Measurements from ENCODE around the gene RHBDL2.

Gene RHBDL2

DNA sequence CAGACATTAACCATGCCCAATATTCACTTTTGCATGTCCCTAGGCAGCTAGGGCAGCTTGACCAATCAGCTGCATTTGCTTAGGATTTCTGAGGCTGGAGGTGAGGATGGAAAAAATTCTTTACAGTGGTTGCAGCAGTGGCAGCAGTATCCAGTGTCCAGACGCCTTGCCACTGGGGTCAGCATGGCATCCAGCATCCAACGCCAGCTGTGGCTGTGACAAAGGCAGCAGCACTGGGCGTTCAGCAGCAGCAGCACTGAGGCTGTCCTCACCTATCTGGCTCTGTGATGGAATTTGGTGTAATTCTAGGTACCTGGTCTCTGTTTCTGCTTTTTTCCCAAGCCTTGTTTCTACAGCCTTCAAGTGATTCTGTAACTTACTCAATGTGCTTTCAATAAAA is 15.5 kb downstream of the RHBDL2 start:
- H3K4me3 ChIP-seq = no peak overlapping the region
- no peaks in the 10 kb centered on the region for H3K9me3 ChIP-seq
- intact Hi-C loops (cut with DNase I; ENCODE audit: low total_unique reads) = no loop called here
- H3K27ac ChIP-seq = no peak overlapping the region
- TF ChIP-seq, protein P1, sequence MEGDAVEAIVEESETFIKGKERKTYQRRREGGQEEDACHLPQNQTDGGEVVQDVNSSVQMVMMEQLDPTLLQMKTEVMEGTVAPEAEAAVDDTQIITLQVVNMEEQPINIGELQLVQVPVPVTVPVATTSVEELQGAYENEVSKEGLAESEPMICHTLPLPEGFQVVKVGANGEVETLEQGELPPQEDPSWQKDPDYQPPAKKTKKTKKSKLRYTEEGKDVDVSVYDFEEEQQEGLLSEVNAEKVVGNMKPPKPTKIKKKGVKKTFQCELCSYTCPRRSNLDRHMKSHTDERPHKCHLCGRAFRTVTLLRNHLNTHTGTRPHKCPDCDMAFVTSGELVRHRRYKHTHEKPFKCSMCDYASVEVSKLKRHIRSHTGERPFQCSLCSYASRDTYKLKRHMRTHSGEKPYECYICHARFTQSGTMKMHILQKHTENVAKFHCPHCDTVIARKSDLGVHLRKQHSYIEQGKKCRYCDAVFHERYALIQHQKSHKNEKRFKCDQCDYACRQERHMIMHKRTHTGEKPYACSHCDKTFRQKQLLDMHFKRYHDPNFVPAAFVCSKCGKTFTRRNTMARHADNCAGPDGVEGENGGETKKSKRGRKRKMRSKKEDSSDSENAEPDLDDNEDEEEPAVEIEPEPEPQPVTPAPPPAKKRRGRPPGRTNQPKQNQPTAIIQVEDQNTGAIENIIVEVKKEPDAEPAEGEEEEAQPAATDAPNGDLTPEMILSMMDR (IDR thresholded peaks at IDR 0.05) = no peak
- no peaks in the 10 kb centered on the region for H3K36me3 ChIP-seq
- H3K27me3 ChIP-seq = no peaks in the 10 kb centered on the region
- H3K4me1 ChIP-seq = no peaks in the 10 kb centered on the region
- DNase-seq = no peak

DNA sequence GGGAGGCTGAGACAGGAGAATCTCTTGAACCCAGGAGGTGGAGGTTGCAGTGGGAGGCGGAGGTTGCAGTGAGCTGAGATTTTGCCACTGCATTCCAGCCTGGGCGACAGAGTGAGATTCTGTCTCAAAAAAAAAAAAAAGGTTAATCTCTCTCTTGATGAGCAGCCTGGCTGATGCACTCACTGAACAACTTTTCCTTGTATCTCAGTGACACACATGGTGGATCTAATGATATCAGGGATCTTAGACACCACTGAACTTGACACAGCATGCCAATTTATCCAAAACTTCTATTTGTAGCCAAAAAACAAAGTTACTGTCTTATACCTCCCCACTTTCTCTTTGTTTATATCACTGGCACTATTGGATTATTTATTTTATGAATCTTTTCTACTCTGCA is 16.2 kb downstream of the RHBDL2 start:
- Histone ChIP-seq H3K9me3 (no peaks in the 10 kb centered on the region), H3K36me3 (no peaks in the 10 kb centered on the region), H3K4me1 (no peaks in the 10 kb centered on the region), H3K4me3 (no peak overlapping the region), H3K27me3 (no peaks in the 10 kb centered on the region), H3K27ac (no peak overlapping the region)
- intact Hi-C loops (cut with DNase I; ENCODE audit: low total_unique reads) = no loop called here
- no peak for DNase-seq
- TF ChIP-seq, protein P1 (IDR thresholded peaks at IDR 0.05) = no peak

DNA sequence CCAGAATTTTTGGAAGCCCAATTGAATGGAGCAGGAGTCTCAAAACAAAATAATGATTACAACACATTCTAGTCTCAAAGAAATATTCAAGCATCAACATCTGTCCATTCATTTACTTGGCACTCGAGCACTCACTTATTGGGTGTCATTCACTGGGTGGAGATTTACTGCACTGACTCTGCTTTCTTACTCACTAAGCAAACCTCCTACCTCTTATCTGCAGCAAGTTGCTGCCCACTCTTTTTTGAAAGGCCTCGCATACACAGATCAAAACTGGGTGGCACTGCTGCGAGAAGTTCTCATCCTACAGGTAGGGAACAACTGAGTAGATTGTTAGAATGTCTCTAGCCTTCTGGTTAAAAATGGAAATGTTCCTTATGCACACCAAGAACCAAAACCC is 18.0 kb downstream of the RHBDL2 start:
- DNase-seq = no peak
- H3K27me3 ChIP-seq = no peaks in the 10 kb centered on the region
- H3K36me3 ChIP-seq = no peaks in the 10 kb centered on the region
- no peak overlapping the region for H3K4me3 ChIP-seq
- H3K27ac ChIP-seq = no peak overlapping the region
- intact Hi-C loops (cut with DNase I; ENCODE audit: low total_unique reads) = no loop called here
- no peaks in the 10 kb centered on the region for H3K9me3 ChIP-seq
- no peaks in the 10 kb centered on the region for H3K4me1 ChIP-seq
- TF ChIP-seq, protein P1 (IDR thresholded peaks at IDR 0.05) = no peak

DNA sequence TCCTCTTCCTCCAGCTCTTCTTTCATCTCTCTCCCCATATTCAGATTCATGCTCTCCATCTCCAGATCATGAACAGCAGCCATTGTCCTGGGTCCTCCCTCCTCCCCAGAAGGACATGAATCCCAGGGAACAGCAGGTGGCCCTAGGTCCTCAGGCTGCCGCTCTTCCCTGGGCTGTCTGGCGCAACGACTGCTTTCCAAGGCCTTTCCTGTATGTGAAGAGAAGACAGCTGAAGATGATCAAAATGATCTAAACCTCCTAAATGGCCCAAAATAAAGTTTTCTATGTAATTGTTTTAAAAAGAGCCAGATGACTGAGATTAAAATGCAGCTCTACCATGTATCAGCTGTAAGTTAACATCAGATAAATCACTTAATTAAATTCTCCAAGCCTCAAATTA is 22.5 kb downstream of the RHBDL2 start:
- Histone ChIP-seq H3K4me1 (no peaks in the 10 kb centered on the region), H3K4me3 (no peak overlapping the region), H3K36me3 (peaks cover 0 to 6% (median 0%) of the 10 kb centered on the region in 3 donors), H3K27me3 (no peaks in the 10 kb centered on the region), H3K27ac (no peak overlapping the region), H3K9me3 (no peaks in the 10 kb centered on the region)
- intact Hi-C loops (cut with DNase I; ENCODE audit: low total_unique reads) = no loop called here
- DNase-seq = no peak
- TF ChIP-seq, protein P1 (IDR thresholded peaks at IDR 0.05) = no peak

DNA sequence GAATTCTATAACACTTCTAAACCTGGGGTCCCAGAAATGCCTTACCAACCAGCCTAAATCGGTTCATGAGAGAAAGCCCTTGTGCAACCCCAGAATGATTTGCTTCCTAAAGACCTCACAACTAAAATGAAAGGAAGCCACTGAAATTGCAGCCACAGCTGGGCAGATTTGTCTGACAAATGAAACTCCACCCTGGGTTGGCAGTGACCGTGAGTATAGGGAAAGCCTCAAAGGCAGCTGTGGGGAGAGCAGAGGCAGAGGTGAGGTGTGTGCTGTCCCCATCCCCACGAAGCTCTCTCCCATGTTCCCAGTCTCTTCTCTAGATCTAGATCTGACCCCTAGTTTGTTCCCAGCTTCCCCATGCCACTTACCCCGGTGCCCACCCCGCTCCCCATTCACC is 23.1 kb downstream of the RHBDL2 start:
- Histone ChIP-seq H3K27me3 (no peaks in the 10 kb centered on the region), H3K27ac (no peak overlapping the region), H3K36me3 (peaks cover 0 to 7% (median 0%) of the 10 kb centered on the region in 3 donors), H3K4me1 (no peaks in the 10 kb centered on the region), H3K9me3 (no peaks in the 10 kb centered on the region), H3K4me3 (no peak overlapping the region)
- no peak for DNase-seq
- intact Hi-C loops (cut with DNase I; ENCODE audit: low total_unique reads) = no loop called here
- TF ChIP-seq, protein P1 (IDR thresholded peaks at IDR 0.05) = no peak

DNA sequence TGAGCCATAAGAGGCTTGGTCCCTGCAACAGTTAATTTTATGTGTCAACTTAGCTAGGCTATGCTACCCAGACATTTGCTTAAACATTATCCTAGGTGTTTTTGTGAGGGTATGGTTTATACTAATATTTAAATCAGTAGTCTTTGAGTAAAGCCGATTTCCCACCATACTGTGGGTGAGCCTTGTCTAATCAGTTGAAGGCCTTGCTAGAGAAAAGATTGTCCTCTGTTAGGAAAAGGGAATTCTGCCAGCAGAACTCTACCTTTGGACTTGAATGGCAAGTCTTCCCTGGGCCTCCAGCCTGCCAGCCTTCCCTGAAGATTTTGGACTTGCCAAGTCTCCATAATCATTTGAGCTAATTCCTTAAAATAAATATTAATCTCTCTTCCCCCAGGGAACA is 23.9 kb downstream of the RHBDL2 start:
- TF ChIP-seq, protein P1 (IDR thresholded peaks at IDR 0.05) = no peak
- Histone ChIP-seq H3K4me3 (no peak overlapping the region), H3K36me3 (peaks cover 0 to 10% (median 0%) of the 10 kb centered on the region in 3 donors), H3K4me1 (no peaks in the 10 kb centered on the region), H3K9me3 (no peaks in the 10 kb centered on the region), H3K27me3 (no peaks in the 10 kb centered on the region), H3K27ac (no peak overlapping the region)
- DNase-seq = no peak
- intact Hi-C loops (cut with DNase I; ENCODE audit: low total_unique reads) = no loop called here
